ENCODE measurements around the gene MINDY2. TPM values are rescaled to one million over a fixed set of nuclear protein-coding genes. Genes with fewer than 3 reads are reported as not detected.

The MINDY2 gene
- total RNA-seq, 1 experiment from 2014 or later, result 17.6 TPM

DNA sequence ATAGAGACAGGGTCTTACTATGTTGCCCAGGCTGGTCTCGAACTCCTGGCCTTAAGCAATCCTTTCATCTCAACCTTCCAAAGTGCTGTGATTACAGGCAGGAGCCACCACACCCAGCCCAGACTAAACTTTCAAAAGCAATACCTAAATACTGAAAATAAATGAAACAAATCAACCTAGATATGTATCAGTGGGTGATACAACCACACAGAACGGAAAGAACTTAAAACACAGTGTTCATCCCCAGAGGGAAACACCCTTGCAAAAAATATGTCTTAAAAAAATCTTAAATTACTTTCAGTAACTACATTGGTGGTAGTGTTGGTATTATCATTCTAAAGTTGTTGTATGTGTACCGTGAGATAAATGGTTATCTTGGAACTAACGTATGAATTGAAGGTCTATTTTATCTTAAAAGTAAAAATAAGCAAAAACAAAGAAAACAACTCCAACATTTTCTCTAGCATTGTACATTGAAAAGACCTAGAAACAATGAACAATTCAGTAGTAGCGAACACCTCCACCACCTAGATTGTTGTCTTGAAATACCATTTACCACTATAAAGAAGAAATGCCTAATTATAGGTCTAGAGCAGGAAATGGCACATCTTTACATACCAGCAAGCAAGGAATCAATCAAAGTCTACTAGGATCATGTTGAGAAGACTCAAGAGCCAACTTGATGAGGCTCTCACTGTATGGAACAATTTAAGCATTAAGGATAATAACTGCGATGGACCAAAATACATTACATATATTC, 137.6 kb downstream of the MINDY2 start:
- H3K79me2 ChIP-seq (ENCODE audit: insufficient read depth, low read length), result peaks cover 91% of the 10 kb centered on the region

More for the DNA sequence above, 137.6 kb downstream of the MINDY2 start:
- H3K9ac ChIP-seq (ENCODE audit: low read length), result no peak overlapping the region
- H3K27me3 ChIP-seq (ENCODE audit: insufficient read depth, low read length), result no peaks in the 10 kb centered on the region
- no peak overlapping the region for H3K4me2 ChIP-seq (ENCODE audit: low read length)
- H3K4me1 ChIP-seq (ENCODE audit: control insufficient read depth in 1 of 2, insufficient read depth in 2 of 2, low read length in 2 of 2), result no peaks in the 10 kb centered on the region
- H3K36me3 ChIP-seq (ENCODE audit: control insufficient read depth in 1 of 2, insufficient read depth in 2 of 2, low read length in 2 of 2), result peaks cover 23 to 26% of the 10 kb centered on the region in 2 experiments
- RAD21 ChIA-PET (ENCODE audit: low non-redundant PET in 1 of 2, low total read pairs in 2 of 2, uncharacterized antibody in 2 of 2, unreplicated experiment in 2 of 2), result no interaction called here
- no peak overlapping the region for H3K27ac ChIP-seq (ENCODE audit: low read depth, low read length)
- ATAC-seq, result no peak
- no peaks in the 10 kb centered on the region for H3K9me3 ChIP-seq (ENCODE audit: control insufficient read depth in 1 of 2, insufficient read depth in 1 of 2, low read depth in 1 of 2, low read length in 2 of 2)
- H3K4me3 ChIP-seq (replicated peaks in 1 of 2; ENCODE audit: low read depth in 1 of 2, low read length in 2 of 2), result no peak overlapping the region
- H2AFZ ChIP-seq (ENCODE audit: low read depth, low read length, poor library complexity, severe bottlenecking), result no peak overlapping the region
- no peak for TF ChIP-seq ZNF274 (IDR thresholded peaks at IDR 0.05; ENCODE audit: low read depth, low read length)
- TF ChIP-seq, protein P1, sequence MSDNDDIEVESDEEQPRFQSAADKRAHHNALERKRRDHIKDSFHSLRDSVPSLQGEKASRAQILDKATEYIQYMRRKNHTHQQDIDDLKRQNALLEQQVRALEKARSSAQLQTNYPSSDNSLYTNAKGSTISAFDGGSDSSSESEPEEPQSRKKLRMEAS (IDR thresholded peaks at IDR 0.05), result no peak
- no peak for TF ChIP-seq ELF1 (IDR thresholded peaks at IDR 0.05; ENCODE audit: borderline replicate concordance, low read depth)
- TF ChIP-seq, protein P2, sequence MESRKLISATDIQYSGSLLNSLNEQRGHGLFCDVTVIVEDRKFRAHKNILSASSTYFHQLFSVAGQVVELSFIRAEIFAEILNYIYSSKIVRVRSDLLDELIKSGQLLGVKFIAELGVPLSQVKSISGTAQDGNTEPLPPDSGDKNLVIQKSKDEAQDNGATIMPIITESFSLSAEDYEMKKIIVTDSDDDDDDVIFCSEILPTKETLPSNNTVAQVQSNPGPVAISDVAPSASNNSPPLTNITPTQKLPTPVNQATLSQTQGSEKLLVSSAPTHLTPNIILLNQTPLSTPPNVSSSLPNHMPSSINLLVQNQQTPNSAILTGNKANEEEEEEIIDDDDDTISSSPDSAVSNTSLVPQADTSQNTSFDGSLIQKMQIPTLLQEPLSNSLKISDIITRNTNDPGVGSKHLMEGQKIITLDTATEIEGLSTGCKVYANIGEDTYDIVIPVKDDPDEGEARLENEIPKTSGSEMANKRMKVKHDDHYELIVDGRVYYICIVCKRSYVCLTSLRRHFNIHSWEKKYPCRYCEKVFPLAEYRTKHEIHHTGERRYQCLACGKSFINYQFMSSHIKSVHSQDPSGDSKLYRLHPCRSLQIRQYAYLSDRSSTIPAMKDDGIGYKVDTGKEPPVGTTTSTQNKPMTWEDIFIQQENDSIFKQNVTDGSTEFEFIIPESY (IDR thresholded peaks at IDR 0.05; ENCODE audit: extremely low read depth, insufficient replicate concordance, low read length), result no peak
- no peak for TF ChIP-seq RAD21 (IDR thresholded peaks at IDR 0.05; ENCODE audit: low read depth)
- TF ChIP-seq SIN3A (IDR thresholded peaks at IDR 0.05; ENCODE audit: low read depth), result no peak
- no peak for TF ChIP-seq ATF3 (IDR thresholded peaks at IDR 0.05)
- TF ChIP-seq CEBPB (IDR thresholded peaks at IDR 0.05; ENCODE audit: low read depth), result no peak
- no peak for TF ChIP-seq CBX3 (IDR thresholded peaks at IDR 0.05; ENCODE audit: low read depth)
- TF ChIP-seq ZFX (IDR thresholded peaks at IDR 0.05), result no peak
- no peak for TF ChIP-seq YY1 (IDR thresholded peaks at IDR 0.05; ENCODE audit: extremely low read depth, insufficient replicate concordance, low read depth, low read length)
- no peak for TF ChIP-seq SRF (IDR thresholded peaks at IDR 0.05; ENCODE audit: low read depth)
- no peak for TF ChIP-seq SP1 (IDR thresholded peaks at IDR 0.05; ENCODE audit: low read depth)
- TF ChIP-seq TCF7L2 (IDR thresholded peaks at IDR 0.05; ENCODE audit: borderline replicate concordance, extremely low read depth, insufficient read depth, insufficient read length), result no peak
- no peak for TF ChIP-seq EGR1 (IDR thresholded peaks at IDR 0.05; ENCODE audit: low read depth)
- TF ChIP-seq FOSL1 (IDR thresholded peaks at IDR 0.05; ENCODE audit: low read depth), result no peak
- TF ChIP-seq, protein P3, sequence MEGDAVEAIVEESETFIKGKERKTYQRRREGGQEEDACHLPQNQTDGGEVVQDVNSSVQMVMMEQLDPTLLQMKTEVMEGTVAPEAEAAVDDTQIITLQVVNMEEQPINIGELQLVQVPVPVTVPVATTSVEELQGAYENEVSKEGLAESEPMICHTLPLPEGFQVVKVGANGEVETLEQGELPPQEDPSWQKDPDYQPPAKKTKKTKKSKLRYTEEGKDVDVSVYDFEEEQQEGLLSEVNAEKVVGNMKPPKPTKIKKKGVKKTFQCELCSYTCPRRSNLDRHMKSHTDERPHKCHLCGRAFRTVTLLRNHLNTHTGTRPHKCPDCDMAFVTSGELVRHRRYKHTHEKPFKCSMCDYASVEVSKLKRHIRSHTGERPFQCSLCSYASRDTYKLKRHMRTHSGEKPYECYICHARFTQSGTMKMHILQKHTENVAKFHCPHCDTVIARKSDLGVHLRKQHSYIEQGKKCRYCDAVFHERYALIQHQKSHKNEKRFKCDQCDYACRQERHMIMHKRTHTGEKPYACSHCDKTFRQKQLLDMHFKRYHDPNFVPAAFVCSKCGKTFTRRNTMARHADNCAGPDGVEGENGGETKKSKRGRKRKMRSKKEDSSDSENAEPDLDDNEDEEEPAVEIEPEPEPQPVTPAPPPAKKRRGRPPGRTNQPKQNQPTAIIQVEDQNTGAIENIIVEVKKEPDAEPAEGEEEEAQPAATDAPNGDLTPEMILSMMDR (IDR thresholded peaks at IDR 0.05 in 2 of 3, conservative IDR thresholded peaks at IDR 0.05 in 1 of 3; ENCODE audit: borderline replicate concordance in 1 of 3, insufficient read depth in 1 of 3, low read depth in 2 of 3, low read length in 2 of 3), result no peak
- TF ChIP-seq EZH2phosphoT487 (IDR thresholded peaks at IDR 0.05; ENCODE audit: borderline replicate concordance), result no peak
- TF ChIP-seq POLR2A (IDR thresholded peaks at IDR 0.05; ENCODE audit: borderline replicate concordance, extremely low read depth, insufficient read depth, insufficient read length), result no peak
- BruUV-seq (replicated peaks), result no TSS peak
- DNase-seq (ENCODE audit: low read depth, low spot score), result no peak
- POLR2A ChIA-PET, result no interaction called here
- H3K9me2 ChIP-seq (ENCODE audit: insufficient read depth), result no peaks in the 10 kb centered on the region
- H4K20me1 ChIP-seq (ENCODE audit: insufficient read depth), result peaks cover 7% of the 10 kb centered on the region
- CTCF ChIA-PET, result no interaction called here
- intact Hi-C loops (cut with micrococcal nuclease), result no loop called here
